ENCODE data around the gene C2orf81. TPM values are rescaled to one million over a fixed set of nuclear protein-coding genes. Genes with fewer than 3 reads are reported as not detected.

The C2orf81 gene
- total RNA-seq, 1 experiment from 2014 or later = 4.0 TPM

- TF ChIP-seq CTCF (IDR thresholded peaks at IDR 0.05; ENCODE audit: unreplicated experiment) = no peak
- H3K4me1 Mint-ChIP-seq (ENCODE audit: low read depth, unreplicated experiment) = no peaks in the 10 kb centered on the region
- TSS peak; percentile 83 for BruUV-seq (replicated peaks)
- H3K4me3 Mint-ChIP-seq (ENCODE audit: low read depth, unreplicated experiment) = no peak overlapping the region
- DNase-seq = no peak
- peaks cover 10% of the 10 kb centered on the region for H3K36me3 Mint-ChIP-seq (ENCODE audit: insufficient read depth, unreplicated experiment)
- no peaks in the 10 kb centered on the region for H3K27me3 Mint-ChIP-seq (ENCODE audit: unreplicated experiment)
- no peak overlapping the region for H3K27ac Mint-ChIP-seq (ENCODE audit: unreplicated experiment)
- CTCF ChIA-PET = interaction anchor here (0.5 to 1.2 kb wide), 2 partner anchors 21 to 474 kb away, joined by 3 read pairs; no protein-coding TSS in a partner anchor
- H3K9me3 Mint-ChIP-seq (ENCODE audit: low read depth, unreplicated experiment) = no peaks in the 10 kb centered on the region
- intact Hi-C loops (cut with micrococcal nuclease; ENCODE audit: unreplicated experiment) = no loop called here
Observed at GRCh38 chr2:74369976-74370375, 51.4 kb downstream of the C2orf81 start.

GRCh38 chr2:74368499-74368898, 52.9 kb downstream of the C2orf81 start:
- no peak for TF ChIP-seq CTCF (IDR thresholded peaks at IDR 0.05; ENCODE audit: unreplicated experiment)
- Mint-ChIP-seq H3K27ac (ENCODE audit: unreplicated experiment) (no peak overlapping the region), H3K9me3 (ENCODE audit: low read depth, unreplicated experiment) (no peaks in the 10 kb centered on the region), H3K4me3 (ENCODE audit: low read depth, unreplicated experiment) (no peak overlapping the region), H3K27me3 (ENCODE audit: unreplicated experiment) (no peaks in the 10 kb centered on the region), H3K4me1 (ENCODE audit: low read depth, unreplicated experiment) (no peaks in the 10 kb centered on the region), H3K36me3 (ENCODE audit: insufficient read depth, unreplicated experiment) (peaks cover 10% of the 10 kb centered on the region)
- BruUV-seq (replicated peaks) = no TSS peak
- CTCF ChIA-PET = no interaction called here
- no peak for DNase-seq
- intact Hi-C loops (cut with micrococcal nuclease; ENCODE audit: unreplicated experiment) = no loop called here

GRCh38 chr2:74367789-74368188, 53.6 kb downstream of the C2orf81 start:
- no peak for DNase-seq
- Mint-ChIP-seq H3K4me1 (ENCODE audit: low read depth, unreplicated experiment) (no peaks in the 10 kb centered on the region), H3K4me3 (ENCODE audit: low read depth, unreplicated experiment) (no peak overlapping the region), H3K36me3 (ENCODE audit: insufficient read depth, unreplicated experiment) (peaks cover 10% of the 10 kb centered on the region), H3K27ac (ENCODE audit: unreplicated experiment) (no peak overlapping the region), H3K27me3 (ENCODE audit: unreplicated experiment) (no peaks in the 10 kb centered on the region), H3K9me3 (ENCODE audit: low read depth, unreplicated experiment) (no peaks in the 10 kb centered on the region)
- intact Hi-C loops (cut with micrococcal nuclease; ENCODE audit: unreplicated experiment) = no loop called here
- TF ChIP-seq CTCF (IDR thresholded peaks at IDR 0.05; ENCODE audit: unreplicated experiment) = no peak
- CTCF ChIA-PET = no interaction called here
- BruUV-seq (replicated peaks) = no TSS peak

- Mint-ChIP-seq H3K9me3 (ENCODE audit: low read depth, unreplicated experiment) (no peaks in the 10 kb centered on the region), H3K27me3 (ENCODE audit: unreplicated experiment) (no peaks in the 10 kb centered on the region), H3K36me3 (ENCODE audit: insufficient read depth, unreplicated experiment) (peaks cover 10% of the 10 kb centered on the region), H3K4me1 (ENCODE audit: low read depth, unreplicated experiment) (no peaks in the 10 kb centered on the region), H3K27ac (ENCODE audit: unreplicated experiment) (no peak overlapping the region), H3K4me3 (ENCODE audit: low read depth, unreplicated experiment) (no peak overlapping the region)
- CTCF ChIA-PET = no interaction called here
- BruUV-seq (replicated peaks) = TSS peak; percentile 20
- no peak for TF ChIP-seq CTCF (IDR thresholded peaks at IDR 0.05; ENCODE audit: unreplicated experiment)
- no peak for DNase-seq
- intact Hi-C loops (cut with micrococcal nuclease; ENCODE audit: unreplicated experiment) = no loop called here
Observed at GRCh38 chr2:74366036-74366435, 55.4 kb downstream of the C2orf81 start.
